Subcutaneous abdominal adipose tissue (tissue), 5 donors: Measurements from ENCODE around the gene GBA3.

Experiments
- H3K27ac ChIP-seq: one replicate; pipeline ENCODE4 v1.7.0; 2013; ENCODE audit warnings: low read depth, mild to moderate bottlenecking, inconsistent platforms, low read length, moderate library complexity
- H3K27me3 ChIP-seq, 5 donors: one replicate each; pipeline ENCODE4 v1.7.0; 2013; ENCODE audit warnings: low read length in 5 of 5, inconsistent platforms in 1 of 5; ENCODE audit not compliant: control insufficient read depth in 5 of 5, insufficient read depth in 4 of 5
- H3K36me3 ChIP-seq, 5 donors: one replicate each; pipeline ENCODE4 v1.7.0; 2013; ENCODE audit warnings: low read length in 5 of 5; ENCODE audit not compliant: control insufficient read depth in 5 of 5, insufficient read depth in 5 of 5
- H3K4me1 ChIP-seq, 5 donors: one replicate each; pipeline ENCODE4 v1.7.0; 2013; ENCODE audit warnings: low read length in 5 of 5, mild to moderate bottlenecking in 3 of 5, moderate library complexity in 1 of 5; ENCODE audit not compliant: control insufficient read depth in 5 of 5, insufficient read depth in 5 of 5
- H3K4me3 ChIP-seq, 5 donors: one replicate each; pipeline ENCODE4 v1.7.0; 2013; ENCODE audit warnings: low read length in 5 of 5, low read depth in 1 of 5
- H3K9ac ChIP-seq, 5 donors: one replicate each; pipeline ENCODE4 v1.7.0; 2013; ENCODE audit warnings: low read length in 5 of 5, mild to moderate bottlenecking in 4 of 5, moderate library complexity in 3 of 5
- H3K9me3 ChIP-seq, 5 donors: one replicate each; pipeline ENCODE4 v1.7.0; 2013; ENCODE audit warnings: low read length in 5 of 5; ENCODE audit not compliant: control insufficient read depth in 5 of 5
- donor health status: healthy.
- donor health status: healthy.
- donor health status: healthy.
- donor health status: healthy.
- donor health status: healthy.

Gene GBA3

GRCh38 chr4:22688236-22688635, 4.5 kb upstream of the GBA3 start:
- H3K4me3 ChIP-seq: no peak overlapping the region
- no peaks in the 10 kb centered on the region for H3K9me3 ChIP-seq
- H3K36me3 ChIP-seq: no peaks in the 10 kb centered on the region
- H3K9ac ChIP-seq: no peak overlapping the region
- no peaks in the 10 kb centered on the region for H3K27me3 ChIP-seq
- H3K4me1 ChIP-seq: peaks cover 0 to 9% (median 4%) of the 10 kb centered on the region in 5 donors
- no peak overlapping the region for H3K27ac ChIP-seq

- no peaks in the 10 kb centered on the region for H3K36me3 ChIP-seq
These were observed 3.3 kb upstream of the GBA3 start for GRCh38 chr4:22689428-22689827.

GRCh38 chr4:22695029-22695428, 2.3 kb downstream of the GBA3 start:
- Histone ChIP-seq H3K4me3 (no peak overlapping the region), H3K4me1 (peaks cover 0 to 13% (median 0%) of the 10 kb centered on the region in 5 donors), H3K9me3 (no peaks in the 10 kb centered on the region), H3K9ac (no peak overlapping the region), H3K36me3 (no peaks in the 10 kb centered on the region), H3K27me3 (no peaks in the 10 kb centered on the region), H3K27ac (no peak overlapping the region)

More at GRCh38 chr4:22689428-22689827, 3.3 kb upstream of the GBA3 start:
- H3K4me1 ChIP-seq: peaks cover 0 to 13% (median 7%) of the 10 kb centered on the region in 5 donors
- H3K9ac ChIP-seq: no peak overlapping the region
- H3K9me3 ChIP-seq: no peaks in the 10 kb centered on the region
- no peak overlapping the region for H3K4me3 ChIP-seq
- no peaks in the 10 kb centered on the region for H3K27me3 ChIP-seq
- H3K27ac ChIP-seq: no peak overlapping the region

GRCh38 chr4:22695917-22696316, 3.2 kb downstream of the GBA3 start:
- no peak overlapping the region for H3K4me3 ChIP-seq
- no peaks in the 10 kb centered on the region for H3K9me3 ChIP-seq
- H3K9ac ChIP-seq: no peak overlapping the region
- H3K27ac ChIP-seq: no peak overlapping the region
- peaks cover 0 to 13% (median 0%) of the 10 kb centered on the region in 5 donors for H3K4me1 ChIP-seq
- no peaks in the 10 kb centered on the region for H3K36me3 ChIP-seq
- no peaks in the 10 kb centered on the region for H3K27me3 ChIP-seq

GRCh38 chr4:22703912-22704311, 11.2 kb downstream of the GBA3 start:
- Histone ChIP-seq H3K27me3 (no peaks in the 10 kb centered on the region), H3K9ac (no peak overlapping the region), H3K4me1 (no peaks in the 10 kb centered on the region), H3K4me3 (no peak overlapping the region), H3K27ac (no peak overlapping the region), H3K9me3 (no peaks in the 10 kb centered on the region), H3K36me3 (no peaks in the 10 kb centered on the region)

- H3K36me3 ChIP-seq: no peaks in the 10 kb centered on the region
- no peaks in the 10 kb centered on the region for H3K9me3 ChIP-seq
- H3K9ac ChIP-seq: no peak overlapping the region
- H3K4me3 ChIP-seq: no peak overlapping the region
- no peaks in the 10 kb centered on the region for H3K4me1 ChIP-seq
- no peak overlapping the region for H3K27ac ChIP-seq
- no peaks in the 10 kb centered on the region for H3K27me3 ChIP-seq
These were observed 14.7 kb downstream of the GBA3 start for GRCh38 chr4:22707390-22707789.

- Histone ChIP-seq H3K4me3 (no peak overlapping the region), H3K9ac (no peak overlapping the region), H3K27ac (no peak overlapping the region), H3K4me1 (no peaks in the 10 kb centered on the region), H3K27me3 (no peaks in the 10 kb centered on the region), H3K36me3 (no peaks in the 10 kb centered on the region), H3K9me3 (no peaks in the 10 kb centered on the region)
These were observed 16.2 kb downstream of the GBA3 start for GRCh38 chr4:22708961-22709360.

GRCh38 chr4:22712105-22712504, 19.4 kb downstream of the GBA3 start:
- Histone ChIP-seq H3K27me3 (no peaks in the 10 kb centered on the region), H3K4me1 (no peaks in the 10 kb centered on the region), H3K9ac (no peak overlapping the region), H3K9me3 (peaks cover 0 to 4% (median 0%) of the 10 kb centered on the region in 5 donors), H3K4me3 (no peak overlapping the region), H3K27ac (no peak overlapping the region), H3K36me3 (no peaks in the 10 kb centered on the region)

- Histone ChIP-seq H3K36me3 (no peaks in the 10 kb centered on the region), H3K27ac (no peak overlapping the region), H3K9ac (no peak overlapping the region), H3K4me1 (no peaks in the 10 kb centered on the region), H3K9me3 (peaks cover 0 to 4% (median 0%) of the 10 kb centered on the region in 5 donors), H3K27me3 (no peaks in the 10 kb centered on the region), H3K4me3 (no peak overlapping the region)
These were observed 19.8 kb downstream of the GBA3 start for GRCh38 chr4:22712529-22712928.

GRCh38 chr4:22713841-22714240, 21.1 kb downstream of the GBA3 start:
- Histone ChIP-seq H3K9ac (no peak overlapping the region), H3K4me1 (no peaks in the 10 kb centered on the region), H3K27me3 (no peaks in the 10 kb centered on the region), H3K9me3 (peaks cover 0 to 4% (median 0%) of the 10 kb centered on the region in 5 donors), H3K4me3 (no peak overlapping the region), H3K27ac (no peak overlapping the region), H3K36me3 (no peaks in the 10 kb centered on the region)

GRCh38 chr4:22719218-22719617, 26.5 kb downstream of the GBA3 start:
- peaks cover 0 to 4% (median 0%) of the 10 kb centered on the region in 5 donors for H3K9me3 ChIP-seq
- no peak overlapping the region for H3K9ac ChIP-seq
- no peaks in the 10 kb centered on the region for H3K4me1 ChIP-seq
- H3K36me3 ChIP-seq: no peaks in the 10 kb centered on the region
- H3K4me3 ChIP-seq: no peak overlapping the region
- H3K27ac ChIP-seq: no peak overlapping the region
- no peaks in the 10 kb centered on the region for H3K27me3 ChIP-seq
